ENCODE results near the gene ARHGEF7. TPM values are rescaled to one million over a fixed set of nuclear protein-coding genes. Genes with fewer than 3 reads are reported as not detected.

The ARHGEF7 gene
- total RNA-seq, 1 experiment from 2014 or later, result 47.3 TPM

DNA sequence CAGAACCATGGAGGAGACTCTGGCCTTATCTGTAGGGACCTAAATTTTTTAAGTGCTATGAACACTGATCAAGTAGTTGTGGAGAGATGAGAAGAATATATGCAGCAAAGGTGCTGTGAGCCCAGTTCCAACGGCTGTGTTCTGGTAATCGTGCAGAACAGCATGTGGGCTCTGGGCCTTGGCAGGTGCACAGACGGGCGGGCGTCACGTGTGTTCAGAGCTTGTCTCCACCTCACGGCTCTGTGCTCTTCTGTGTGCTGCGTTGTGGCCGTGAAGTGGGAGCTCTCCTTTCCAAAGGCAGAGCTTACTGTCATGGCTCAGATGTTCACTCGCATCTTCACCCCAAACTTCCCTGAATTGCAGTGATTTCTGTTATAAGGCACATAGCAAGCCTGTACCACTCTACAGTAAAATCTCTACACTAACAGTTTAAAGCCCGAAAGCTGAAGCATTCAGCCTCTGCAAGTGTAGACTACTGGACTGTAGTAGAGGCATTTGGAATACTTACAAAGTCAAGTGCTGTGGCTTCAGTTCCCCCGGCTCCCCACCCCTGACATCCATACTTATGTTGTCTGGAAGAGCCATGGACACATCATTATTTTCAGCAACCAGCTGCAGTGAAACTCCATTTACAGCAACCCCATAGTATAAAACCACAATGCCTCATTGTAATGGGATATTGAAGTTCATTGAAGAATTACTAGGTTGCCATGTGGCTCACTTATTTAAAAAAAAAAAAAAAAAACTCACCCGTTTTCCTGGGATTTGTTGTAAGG, 177.8 kb downstream of the ARHGEF7 start:
- Mint-ChIP-seq H3K27ac (no peak overlapping the region), H3K27me3 (ENCODE audit: low read depth) (no peaks in the 10 kb centered on the region), H3K4me3 (no peak overlapping the region), H3K36me3 (peaks cover 23% of the 10 kb centered on the region), H3K4me1 (no peaks in the 10 kb centered on the region), H3K9me3 (no peaks in the 10 kb centered on the region)
- CTCF ChIA-PET, result interaction anchor here (1.6 to 1.8 kb wide), 2 partner anchors 111 to 136 kb away, joined by 4 to 7 read pairs; no protein-coding TSS in a partner anchor
- ATAC-seq (no peak), DNase-seq (ENCODE audit: low spot score) (no peak)
- POLR2A ChIA-PET, result no interaction called here
- TF ChIP-seq, protein P1, sequence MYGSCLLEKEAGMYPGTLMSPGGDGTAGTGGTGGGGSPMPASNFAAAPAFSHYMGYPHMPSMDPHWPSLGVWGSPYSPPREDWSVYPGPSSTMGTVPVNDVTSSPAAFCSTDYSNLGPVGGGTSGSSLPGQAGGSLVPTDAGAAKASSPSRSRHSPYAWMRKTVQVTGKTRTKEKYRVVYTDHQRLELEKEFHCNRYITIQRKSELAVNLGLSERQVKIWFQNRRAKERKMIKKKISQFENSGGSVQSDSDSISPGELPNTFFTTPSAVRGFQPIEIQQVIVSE (CRISPR knock-in tag; IDR thresholded peaks at IDR 0.05; ENCODE audit: borderline replicate concordance), result no peak
- TF ChIP-seq, protein P2, sequence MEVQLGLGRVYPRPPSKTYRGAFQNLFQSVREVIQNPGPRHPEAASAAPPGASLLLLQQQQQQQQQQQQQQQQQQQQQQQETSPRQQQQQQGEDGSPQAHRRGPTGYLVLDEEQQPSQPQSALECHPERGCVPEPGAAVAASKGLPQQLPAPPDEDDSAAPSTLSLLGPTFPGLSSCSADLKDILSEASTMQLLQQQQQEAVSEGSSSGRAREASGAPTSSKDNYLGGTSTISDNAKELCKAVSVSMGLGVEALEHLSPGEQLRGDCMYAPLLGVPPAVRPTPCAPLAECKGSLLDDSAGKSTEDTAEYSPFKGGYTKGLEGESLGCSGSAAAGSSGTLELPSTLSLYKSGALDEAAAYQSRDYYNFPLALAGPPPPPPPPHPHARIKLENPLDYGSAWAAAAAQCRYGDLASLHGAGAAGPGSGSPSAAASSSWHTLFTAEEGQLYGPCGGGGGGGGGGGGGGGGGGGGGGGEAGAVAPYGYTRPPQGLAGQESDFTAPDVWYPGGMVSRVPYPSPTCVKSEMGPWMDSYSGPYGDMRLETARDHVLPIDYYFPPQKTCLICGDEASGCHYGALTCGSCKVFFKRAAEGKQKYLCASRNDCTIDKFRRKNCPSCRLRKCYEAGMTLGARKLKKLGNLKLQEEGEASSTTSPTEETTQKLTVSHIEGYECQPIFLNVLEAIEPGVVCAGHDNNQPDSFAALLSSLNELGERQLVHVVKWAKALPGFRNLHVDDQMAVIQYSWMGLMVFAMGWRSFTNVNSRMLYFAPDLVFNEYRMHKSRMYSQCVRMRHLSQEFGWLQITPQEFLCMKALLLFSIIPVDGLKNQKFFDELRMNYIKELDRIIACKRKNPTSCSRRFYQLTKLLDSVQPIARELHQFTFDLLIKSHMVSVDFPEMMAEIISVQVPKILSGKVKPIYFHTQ (CRISPR knock-in tag; IDR thresholded peaks at IDR 0.05), result no peak

DNA sequence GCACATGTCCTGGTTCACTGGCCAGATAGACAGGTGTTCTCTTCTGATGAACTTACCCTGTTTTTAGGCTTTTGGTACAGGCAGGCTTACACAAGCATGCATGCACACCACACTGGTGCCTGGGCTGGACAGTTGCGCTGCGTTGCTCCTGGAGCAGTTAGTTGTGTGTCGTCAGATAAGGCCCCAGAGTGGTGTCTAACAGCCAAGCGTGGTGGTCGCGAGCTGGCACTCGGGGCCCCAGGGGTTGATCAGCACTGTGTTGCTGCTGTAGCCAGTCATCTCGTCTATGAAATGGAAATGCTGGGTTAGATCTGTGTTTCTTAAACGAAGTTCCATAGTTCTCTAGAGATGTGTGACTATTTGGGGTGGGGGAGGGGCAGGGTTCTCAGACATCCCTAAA, 180.8 kb downstream of the ARHGEF7 start:
- TF ChIP-seq SMAD4 (CRISPR knock-in tag; IDR thresholded peaks at IDR 0.05), result no peak
- TF ChIP-seq CREB1 (CRISPR knock-in tag; IDR thresholded peaks at IDR 0.05), result no peak
- no peak for TF ChIP-seq SP1 (CRISPR knock-in tag; conservative IDR thresholded peaks at IDR 0.05)
- TF ChIP-seq SOX15 (CRISPR knock-in tag; IDR thresholded peaks at IDR 0.05), result no peak
- TF ChIP-seq TCF7 (CRISPR knock-in tag; IDR thresholded peaks at IDR 0.05; ENCODE audit: low read depth), result no peak
- TF ChIP-seq, protein P3, sequence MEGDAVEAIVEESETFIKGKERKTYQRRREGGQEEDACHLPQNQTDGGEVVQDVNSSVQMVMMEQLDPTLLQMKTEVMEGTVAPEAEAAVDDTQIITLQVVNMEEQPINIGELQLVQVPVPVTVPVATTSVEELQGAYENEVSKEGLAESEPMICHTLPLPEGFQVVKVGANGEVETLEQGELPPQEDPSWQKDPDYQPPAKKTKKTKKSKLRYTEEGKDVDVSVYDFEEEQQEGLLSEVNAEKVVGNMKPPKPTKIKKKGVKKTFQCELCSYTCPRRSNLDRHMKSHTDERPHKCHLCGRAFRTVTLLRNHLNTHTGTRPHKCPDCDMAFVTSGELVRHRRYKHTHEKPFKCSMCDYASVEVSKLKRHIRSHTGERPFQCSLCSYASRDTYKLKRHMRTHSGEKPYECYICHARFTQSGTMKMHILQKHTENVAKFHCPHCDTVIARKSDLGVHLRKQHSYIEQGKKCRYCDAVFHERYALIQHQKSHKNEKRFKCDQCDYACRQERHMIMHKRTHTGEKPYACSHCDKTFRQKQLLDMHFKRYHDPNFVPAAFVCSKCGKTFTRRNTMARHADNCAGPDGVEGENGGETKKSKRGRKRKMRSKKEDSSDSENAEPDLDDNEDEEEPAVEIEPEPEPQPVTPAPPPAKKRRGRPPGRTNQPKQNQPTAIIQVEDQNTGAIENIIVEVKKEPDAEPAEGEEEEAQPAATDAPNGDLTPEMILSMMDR (IDR thresholded peaks at IDR 0.05), result no peak
- TF ChIP-seq JUN (CRISPR knock-in tag; IDR thresholded peaks at IDR 0.05), result no peak
- TF ChIP-seq IRF2 (CRISPR knock-in tag; IDR thresholded peaks at IDR 0.05; ENCODE audit: borderline replicate concordance, low read depth), result no peak
- no peak for TF ChIP-seq ZNF317 (CRISPR knock-in tag; IDR thresholded peaks at IDR 0.05; ENCODE audit: borderline replicate concordance, low read depth)
- no peak for TF ChIP-seq ZNF671 (CRISPR knock-in tag; IDR thresholded peaks at IDR 0.05)
- TF ChIP-seq, protein P4, sequence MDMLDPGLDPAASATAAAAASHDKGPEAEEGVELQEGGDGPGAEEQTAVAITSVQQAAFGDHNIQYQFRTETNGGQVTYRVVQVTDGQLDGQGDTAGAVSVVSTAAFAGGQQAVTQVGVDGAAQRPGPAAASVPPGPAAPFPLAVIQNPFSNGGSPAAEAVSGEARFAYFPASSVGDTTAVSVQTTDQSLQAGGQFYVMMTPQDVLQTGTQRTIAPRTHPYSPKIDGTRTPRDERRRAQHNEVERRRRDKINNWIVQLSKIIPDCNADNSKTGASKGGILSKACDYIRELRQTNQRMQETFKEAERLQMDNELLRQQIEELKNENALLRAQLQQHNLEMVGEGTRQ (CRISPR knock-in tag; IDR thresholded peaks at IDR 0.05), result no peak
- H3K9me3 Mint-ChIP-seq, result no peaks in the 10 kb centered on the region
- CTCF ChIA-PET, result no interaction called here

DNA sequence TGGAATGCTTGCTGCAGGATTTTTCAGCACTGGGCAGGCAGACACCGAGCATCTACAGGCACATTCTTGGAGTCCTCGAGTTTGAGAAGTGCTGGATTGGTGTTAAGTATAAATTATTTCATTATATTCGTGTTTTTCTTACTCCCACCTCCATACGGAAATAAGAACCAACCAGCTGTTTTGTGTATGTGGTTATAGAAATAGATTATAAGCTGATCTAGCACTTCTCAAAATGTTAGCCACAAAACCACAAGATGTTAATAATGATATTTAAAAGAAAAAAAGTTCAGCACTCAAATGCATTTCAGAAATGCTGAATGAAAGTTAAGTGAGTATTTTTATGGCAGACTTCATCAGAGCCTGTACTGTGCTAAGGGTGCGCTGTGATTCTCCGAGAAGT, 181.3 kb downstream of the ARHGEF7 start:
- no peak overlapping the region for H3K4me3 Mint-ChIP-seq
- H3K27ac Mint-ChIP-seq, result no peak overlapping the region
- ATAC-seq (no peak), DNase-seq (ENCODE audit: low spot score) (no peak)
- no peaks in the 10 kb centered on the region for H3K4me1 Mint-ChIP-seq
- H3K27me3 Mint-ChIP-seq (ENCODE audit: low read depth), result no peaks in the 10 kb centered on the region
- peaks cover 24% of the 10 kb centered on the region for H3K36me3 Mint-ChIP-seq
- ChIA-PET POLR2A (no interaction called here), CTCF (no interaction called here)
- no peaks in the 10 kb centered on the region for H3K9me3 Mint-ChIP-seq
- TF ChIP-seq, protein P3 (IDR thresholded peaks at IDR 0.05), result no peak
- TF ChIP-seq ETV6 (CRISPR knock-in tag; IDR thresholded peaks at IDR 0.05) (no peak), CREB1 (CRISPR knock-in tag; IDR thresholded peaks at IDR 0.05) (no peak), TEAD4 (CRISPR knock-in tag; IDR thresholded peaks at IDR 0.05) (no peak), MYBL2 (CRISPR knock-in tag; IDR thresholded peaks at IDR 0.05) (no peak), ZNF317 (CRISPR knock-in tag; IDR thresholded peaks at IDR 0.05; ENCODE audit: borderline replicate concordance, low read depth) (no peak), FOXJ3 (CRISPR knock-in tag; IDR thresholded peaks at IDR 0.05; ENCODE audit: borderline replicate concordance) (no peak), SMAD4 (CRISPR knock-in tag; IDR thresholded peaks at IDR 0.05) (no peak), JAZF1 (CRISPR knock-in tag; IDR thresholded peaks at IDR 0.05) (no peak), KAT7 (CRISPR knock-in tag; IDR thresholded peaks at IDR 0.05; ENCODE audit: borderline replicate concordance) (no peak), EMX1 (CRISPR knock-in tag; IDR thresholded peaks at IDR 0.05) (no peak), HMGA2 (CRISPR knock-in tag; IDR thresholded peaks at IDR 0.05) (no peak)
- TF ChIP-seq, protein P5, sequence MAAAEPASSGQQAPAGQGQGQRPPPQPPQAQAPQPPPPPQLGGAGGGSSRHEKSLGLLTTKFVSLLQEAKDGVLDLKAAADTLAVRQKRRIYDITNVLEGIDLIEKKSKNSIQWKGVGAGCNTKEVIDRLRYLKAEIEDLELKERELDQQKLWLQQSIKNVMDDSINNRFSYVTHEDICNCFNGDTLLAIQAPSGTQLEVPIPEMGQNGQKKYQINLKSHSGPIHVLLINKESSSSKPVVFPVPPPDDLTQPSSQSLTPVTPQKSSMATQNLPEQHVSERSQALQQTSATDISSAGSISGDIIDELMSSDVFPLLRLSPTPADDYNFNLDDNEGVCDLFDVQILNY (CRISPR knock-in tag; IDR thresholded peaks at IDR 0.05), result no peak

More for the DNA sequence above, 180.8 kb downstream of the ARHGEF7 start:
- no peak overlapping the region for H3K4me3 Mint-ChIP-seq
- no peaks in the 10 kb centered on the region for H3K4me1 Mint-ChIP-seq
- H3K27me3 Mint-ChIP-seq (ENCODE audit: low read depth), result no peaks in the 10 kb centered on the region
- ATAC-seq, result no peak
- POLR2A ChIA-PET, result no interaction called here
- no peak overlapping the region; the same call in 1 of the 2 replicates for H3K27ac Mint-ChIP-seq
- H3K36me3 Mint-ChIP-seq, result peaks cover 20% of the 10 kb centered on the region
- DNase-seq (ENCODE audit: low spot score), result no peak
